SU-DHL-6 (cell line): ENCODE data around the gene ZNF446.

Experiments
- H2AFZ ChIP-seq: fragments of 200-600 bp; sonication (generic); 2 replicates; pipeline ENCODE4 v1.6.1; 2014; ENCODE audit warnings: low read depth, mild to moderate bottlenecking, moderate library complexity, mixed read lengths, antibody characterized with exemption, low read length; ENCODE audit not compliant: severe bottlenecking
- H3F3A ChIP-seq: fragments of 200-600 bp; shearing (Covaris generic); 2 replicates; pipeline ENCODE4 v1.6.0; 2016; ENCODE audit warnings: antibody characterized with exemption, mild to moderate bottlenecking; ENCODE audit not compliant: insufficient read depth
- H3K27ac ChIP-seq: fragments of 200-600 bp; sonication (generic); 2 replicates; pipeline ENCODE4 v1.5.1; 2016; ENCODE audit warnings: low read depth, mild to moderate bottlenecking, low read length, moderate library complexity, mixed read lengths
- H3K27me3 ChIP-seq: fragments of 200-600 bp; sonication (generic), shearing (Covaris generic); 2 replicates; pipeline ENCODE4 v1.6.0; 2014; ENCODE audit warnings: mild to moderate bottlenecking, low read length
- H3K36me3 ChIP-seq: fragments of 200-600 bp; sonication (generic); 2 replicates; pipeline ENCODE4 v1.6.1; 2014; ENCODE audit warnings: mild to moderate bottlenecking, low read length, mixed read lengths
- H3K4me2 ChIP-seq: fragments of 300-600, 200-600 bp; shearing (Covaris generic), sonication (generic); 2 replicates; pipeline ENCODE4 v1.6.0; 2014; ENCODE audit warnings: low read length, low read depth, mild to moderate bottlenecking; ENCODE audit not compliant: poor library complexity, severe bottlenecking
- H3K4me3 ChIP-seq: fragments of 200-600 bp; sonication (generic); 2 replicates; pipeline ENCODE4 v1.5.1; 2014; ENCODE audit warnings: antibody characterized with exemption, low read length, mild to moderate bottlenecking, mixed read lengths; ENCODE audit not compliant: insufficient read depth, poor library complexity, severe bottlenecking
- H3K79me2 ChIP-seq: fragments of 200-600 bp; sonication (generic); 2 replicates; pipeline ENCODE4 v1.6.1; 2014; ENCODE audit warnings: mild to moderate bottlenecking, low read length, moderate library complexity; ENCODE audit not compliant: insufficient read depth
- H3K9ac ChIP-seq: fragments of 200-600 bp; sonication (generic); 2 replicates; pipeline ENCODE4 v1.7.0; 2014; ENCODE audit warnings: mild to moderate bottlenecking, low read length
- H3K9me2 ChIP-seq: fragments of 200-600 bp; sonication (generic); replicated peaks from 2 replicates; pipeline ENCODE4 v1.6.1; 2014; ENCODE audit warnings: low read length; ENCODE audit not compliant: insufficient read depth
- H3K9me3 ChIP-seq: fragments of 200-600 bp; sonication (generic); 2 replicates; pipeline ENCODE4 v1.6.1; 2014; ENCODE audit warnings: low read length, mixed read lengths; ENCODE audit not compliant: insufficient read depth
- H4K20me1 ChIP-seq: fragments of 200-600 bp; sonication (generic); 2 replicates; pipeline ENCODE4 v1.6.1; 2014; ENCODE audit warnings: low read depth, mild to moderate bottlenecking, antibody characterized with exemption, low read length, moderate library complexity, mixed read lengths
- EZH2phosphoT487 ChIP-seq: fragments of 200-600 bp; sonication (generic), shearing (Covaris generic); conservative IDR thresholded peaks from 2 replicates; pipeline ENCODE4 v1.6.1; 2018; ENCODE audit warnings: mild to moderate bottlenecking, antibody characterized with exemption, low read length, moderate library complexity, mixed read lengths
- TF ChIP-seq, protein P1 (sequence below): fragments of 200-600 bp; sonication (generic); IDR thresholded peaks from one replicate; pipeline ENCODE4 v1.5.1; 2017; ENCODE audit warnings: antibody characterized with exemption, mild to moderate bottlenecking, low read length, moderate library complexity; ENCODE audit not compliant: insufficient read depth, poor library complexity, severe bottlenecking

Gene ZNF446

GRCh38 chr19:58491393-58491792 is 15.2 kb downstream of the ZNF446 start:
- Histone ChIP-seq H3K9me2 (no peaks in the 10 kb centered on the region), H3K4me3 (no peak overlapping the region), H3K36me3 (no peaks in the 10 kb centered on the region), H3F3A (no peaks in the 10 kb centered on the region), H3K9ac (no peak overlapping the region), H3K27ac (no peak overlapping the region), H3K79me2 (no peaks in the 10 kb centered on the region), H2AFZ (no peak overlapping the region), H3K27me3 (no peaks in the 10 kb centered on the region), H3K9me3 (no peaks in the 10 kb centered on the region), H4K20me1 (no peaks in the 10 kb centered on the region), H3K4me2 (no peak overlapping the region)
- no peak for TF ChIP-seq EZH2phosphoT487
- TF ChIP-seq, protein P1, sequence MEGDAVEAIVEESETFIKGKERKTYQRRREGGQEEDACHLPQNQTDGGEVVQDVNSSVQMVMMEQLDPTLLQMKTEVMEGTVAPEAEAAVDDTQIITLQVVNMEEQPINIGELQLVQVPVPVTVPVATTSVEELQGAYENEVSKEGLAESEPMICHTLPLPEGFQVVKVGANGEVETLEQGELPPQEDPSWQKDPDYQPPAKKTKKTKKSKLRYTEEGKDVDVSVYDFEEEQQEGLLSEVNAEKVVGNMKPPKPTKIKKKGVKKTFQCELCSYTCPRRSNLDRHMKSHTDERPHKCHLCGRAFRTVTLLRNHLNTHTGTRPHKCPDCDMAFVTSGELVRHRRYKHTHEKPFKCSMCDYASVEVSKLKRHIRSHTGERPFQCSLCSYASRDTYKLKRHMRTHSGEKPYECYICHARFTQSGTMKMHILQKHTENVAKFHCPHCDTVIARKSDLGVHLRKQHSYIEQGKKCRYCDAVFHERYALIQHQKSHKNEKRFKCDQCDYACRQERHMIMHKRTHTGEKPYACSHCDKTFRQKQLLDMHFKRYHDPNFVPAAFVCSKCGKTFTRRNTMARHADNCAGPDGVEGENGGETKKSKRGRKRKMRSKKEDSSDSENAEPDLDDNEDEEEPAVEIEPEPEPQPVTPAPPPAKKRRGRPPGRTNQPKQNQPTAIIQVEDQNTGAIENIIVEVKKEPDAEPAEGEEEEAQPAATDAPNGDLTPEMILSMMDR = no peak

DNA sequence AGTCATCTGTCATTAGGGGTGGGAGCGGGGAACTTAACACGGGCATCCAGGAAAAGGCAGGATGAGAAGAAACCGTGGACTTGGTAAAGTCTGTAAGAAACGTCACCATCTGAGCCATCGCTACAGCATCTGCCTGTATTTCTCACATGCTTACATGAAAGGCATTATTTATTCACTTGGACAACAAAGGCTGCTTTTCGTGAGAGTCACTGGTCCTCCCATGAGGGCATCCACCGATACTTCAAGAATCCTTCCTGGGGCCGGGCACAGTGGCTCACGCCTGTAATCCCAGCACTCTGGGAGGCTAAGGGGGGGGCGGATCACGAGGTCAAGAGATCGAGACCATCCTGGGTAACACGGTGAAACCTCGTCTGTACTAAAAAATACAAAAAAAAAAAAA is 16.1 kb downstream of the ZNF446 start:
- Histone ChIP-seq H3K4me3 (no peak overlapping the region), H3K27me3 (no peaks in the 10 kb centered on the region), H3F3A (no peaks in the 10 kb centered on the region), H3K79me2 (no peaks in the 10 kb centered on the region), H3K9ac (no peak overlapping the region), H3K4me2 (no peak overlapping the region), H4K20me1 (no peaks in the 10 kb centered on the region), H3K36me3 (no peaks in the 10 kb centered on the region), H3K9me3 (no peaks in the 10 kb centered on the region), H2AFZ (no peak overlapping the region), H3K9me2 (no peaks in the 10 kb centered on the region), H3K27ac (no peak overlapping the region)
- TF ChIP-seq EZH2phosphoT487 = no peak
- TF ChIP-seq, protein P1 = no peak

GRCh38 chr19:58497634-58498170 is 21.6 kb downstream of the ZNF446 start:
- Histone ChIP-seq H3K9me2 (no peaks in the 10 kb centered on the region), H2AFZ (no peak overlapping the region), H3K4me2 (peak overlapping the region; percentile 74), H4K20me1 (no peaks in the 10 kb centered on the region), H3K27ac (no peak overlapping the region), H3K4me3 (no peak overlapping the region), H3K27me3 (no peaks in the 10 kb centered on the region), H3K79me2 (no peaks in the 10 kb centered on the region), H3K9ac (no peak overlapping the region), H3F3A (peaks cover 5% of the 10 kb centered on the region; the same call in 1 of the 2 replicates), H3K36me3 (no peaks in the 10 kb centered on the region), H3K9me3 (no peaks in the 10 kb centered on the region)
- TF ChIP-seq, protein P1 = no peak
- TF ChIP-seq EZH2phosphoT487 = no peak
